CD4-positive, alpha-beta memory T cell (primary cell): ENCODE results near the gene TTC12. TPM values are rescaled to one million over a fixed set of nuclear protein-coding genes. Genes with fewer than 3 reads are reported as not detected.

Source experiments
- CTCF ChIA-PET: fragments of 350-600 bp; sonication (Branson Sonifier 250); formaldehyde crosslinking; loops from one replicate; lab custom pipeline; 2021; ENCODE audit warnings: inconsistent platforms; ENCODE audit not compliant: partially characterized antibody; lab: Charles Lee
- POLR2A ChIA-PET: fragments of 350-600 bp; sonication (Branson Sonifier 250); formaldehyde crosslinking; loops from one replicate; lab custom pipeline; 2021; ENCODE audit not compliant: partially characterized antibody; lab: Charles Lee
- DNase-seq, 5 donors: peaks; one replicate each; pipeline versions ENCODE4 v3.0.0 to v3.0.0-alpha.2; 2020 to 2022; ENCODE audit warnings: mixed read lengths in 1 of 5
- H3K27ac ChIP-seq: one replicate; pipeline ENCODE4 v1.7.0; 2013; ENCODE audit warnings: low read depth, low read length
- H3K27me3 ChIP-seq: 2 replicates; pipeline ENCODE4 v1.7.0; 2013; ENCODE audit warnings: mild to moderate bottlenecking, low read length, moderate library complexity; ENCODE audit not compliant: insufficient read depth
- H3K36me3 ChIP-seq: 2 replicates; pipeline ENCODE4 v1.7.0; 2013; ENCODE audit warnings: mild to moderate bottlenecking, low read length, moderate library complexity; ENCODE audit not compliant: insufficient read depth
- H3K4me1 ChIP-seq: 2 replicates; pipeline ENCODE4 v1.7.0; 2013; ENCODE audit warnings: mild to moderate bottlenecking, low read length, moderate library complexity; ENCODE audit not compliant: insufficient read depth
- H3K4me3 ChIP-seq, 2 donors: one replicate each; pipeline ENCODE4 v1.7.0; 2013; ENCODE audit warnings: low read length in 2 of 2, mild to moderate bottlenecking in 1 of 2
- H3K9me3 ChIP-seq, 2 donors: one replicate each; pipeline ENCODE4 v1.7.0; 2013; ENCODE audit warnings: low read length in 2 of 2, control low read depth in 1 of 2; ENCODE audit not compliant: control insufficient read depth in 1 of 2
- H3K27ac Mint-ChIP-seq, 7 donors: one replicate each; pipeline ENCODE4 v1.8.0; 2020 to 2021; ENCODE audit warnings: mixed read lengths in 7 of 7, mild to moderate bottlenecking in 6 of 7, inconsistent platforms in 3 of 7, moderate library complexity in 3 of 7
- H3K27me3 Mint-ChIP-seq, 2 donors: one replicate each; pipeline ENCODE4 v1.8.0; 2020 to 2021; ENCODE audit warnings: mixed read lengths in 2 of 2
- H3K36me3 Mint-ChIP-seq, 2 donors: one replicate each; pipeline ENCODE4 v1.8.0; 2020 to 2021; ENCODE audit warnings: mixed read lengths in 2 of 2, inconsistent platforms in 1 of 2, mild to moderate bottlenecking in 1 of 2
- H3K4me1 Mint-ChIP-seq, 4 donors: one replicate each; pipeline ENCODE4 v1.8.0; 2020 to 2021; ENCODE audit warnings: mixed read lengths in 4 of 4, mild to moderate bottlenecking in 1 of 4
- H3K4me3 Mint-ChIP-seq, 8 donors: one replicate each; pipeline ENCODE4 v1.8.0; 2020 to 2021; ENCODE audit warnings: mixed read lengths in 8 of 8, mild to moderate bottlenecking in 7 of 8, moderate library complexity in 6 of 8, inconsistent platforms in 3 of 8
- H3K9me3 Mint-ChIP-seq, 8 donors: one replicate each; pipeline ENCODE4 v1.8.0; 2020 to 2021; ENCODE audit warnings: mixed read lengths in 8 of 8, mild to moderate bottlenecking in 5 of 8, inconsistent platforms in 3 of 8, moderate library complexity in 1 of 8
- intact Hi-C: fragments of 100-400 bp; cut with micrococcal nuclease; formaldehyde crosslinking; loops from one replicate; pipeline ENCODE4 v1.15.1; 2023
- polyA plus RNA-seq, 2 donors: library from polyadenylated mRNA; unstranded; fragments of 300-500 nt; fragmentation: Illumina TruSeq; gene quantifications; one replicate each; pipeline ENCODE4 v1.2.3, GENCODE V29; 2021
- total RNA-seq, 2 experiments: library from RNA; stranded (reverse); gene quantifications; one replicate each; pipeline ENCODE4 v1.2.3, GENCODE V29; 2021

TTC12 gene
- total and polyA plus RNA-seq, 4 experiments from 2014 or later, result 6.9 to 75.1 (median 39.8) TPM

GRCh38 chr11:113409526-113409925, 95.1 kb downstream of the TTC12 start:
- no peak overlapping the region for H3K27ac Mint-ChIP-seq
- H3K36me3 ChIP-seq, result no peaks in the 10 kb centered on the region
- H3K27me3 ChIP-seq, result no peaks in the 10 kb centered on the region
- H3K36me3 Mint-ChIP-seq, result no peaks in the 10 kb centered on the region
- no peaks in the 10 kb centered on the region for H3K4me1 ChIP-seq
- H3K27ac ChIP-seq, result no peak overlapping the region
- H3K9me3 Mint-ChIP-seq, result no peaks in the 10 kb centered on the region
- H3K4me3 Mint-ChIP-seq, result no peak overlapping the region
- CTCF ChIA-PET, result no interaction called here
- H3K4me3 ChIP-seq, result no peak overlapping the region
- peaks cover 0 to 1% (median 0%) of the 10 kb centered on the region in 4 donors for H3K4me1 Mint-ChIP-seq
- intact Hi-C loops, result no loop called here
- H3K27me3 Mint-ChIP-seq, result peaks cover 0 to 11% of the 10 kb centered on the region in 2 donors
- H3K9me3 ChIP-seq, result no peaks in the 10 kb centered on the region
- DNase-seq, result no peak
- POLR2A ChIA-PET, result no interaction called here

- H3K4me3 ChIP-seq, result no peak overlapping the region
- no peaks in the 10 kb centered on the region for H3K4me1 ChIP-seq
- POLR2A ChIA-PET, result no interaction called here
- Mint-ChIP-seq H3K4me1 (no peaks in the 10 kb centered on the region), H3K9me3 (no peaks in the 10 kb centered on the region), H3K36me3 (no peaks in the 10 kb centered on the region), H3K27ac (no peak overlapping the region), H3K4me3 (no peak overlapping the region), H3K27me3 (peaks cover 0 to 13% of the 10 kb centered on the region in 2 donors)
- no peaks in the 10 kb centered on the region for H3K36me3 ChIP-seq
- intact Hi-C loops, result no loop called here
- CTCF ChIA-PET, result no interaction called here
- H3K27me3 ChIP-seq, result no peaks in the 10 kb centered on the region
- H3K27ac ChIP-seq, result no peak overlapping the region
- no peak for DNase-seq
- H3K9me3 ChIP-seq, result no peaks in the 10 kb centered on the region
Measured at GRCh38 chr11:113410414-113411135, 96.2 kb downstream of the TTC12 start.

GRCh38 chr11:113411536-113411935, 97.2 kb downstream of the TTC12 start:
- no peaks in the 10 kb centered on the region for H3K9me3 ChIP-seq
- H3K9me3 Mint-ChIP-seq, result no peaks in the 10 kb centered on the region
- no peaks in the 10 kb centered on the region for H3K36me3 ChIP-seq
- intact Hi-C loops, result no loop called here
- H3K27me3 Mint-ChIP-seq, result peaks cover 0 to 13% of the 10 kb centered on the region in 2 donors
- ChIA-PET CTCF (no interaction called here), POLR2A (no interaction called here)
- H3K4me3 ChIP-seq, result no peak overlapping the region
- DNase-seq, result no peak
- H3K27ac Mint-ChIP-seq, result no peak overlapping the region
- H3K27ac ChIP-seq, result no peak overlapping the region
- no peak overlapping the region for H3K4me3 Mint-ChIP-seq
- H3K4me1 ChIP-seq, result no peaks in the 10 kb centered on the region
- H3K27me3 ChIP-seq, result no peaks in the 10 kb centered on the region
- H3K4me1 Mint-ChIP-seq, result peaks cover 0 to 2% (median 0%) of the 10 kb centered on the region in 4 donors
- no peaks in the 10 kb centered on the region for H3K36me3 Mint-ChIP-seq

GRCh38 chr11:113412675-113413074, 98.3 kb downstream of the TTC12 start:
- no peaks in the 10 kb centered on the region for H3K4me1 ChIP-seq
- no peak overlapping the region for H3K27ac Mint-ChIP-seq
- no peak for DNase-seq
- H3K27me3 Mint-ChIP-seq, result peaks cover 0 to 11% of the 10 kb centered on the region in 2 donors
- H3K9me3 Mint-ChIP-seq, result no peaks in the 10 kb centered on the region
- H3K4me3 ChIP-seq, result no peak overlapping the region
- intact Hi-C loops, result no loop called here
- no peaks in the 10 kb centered on the region for H3K36me3 Mint-ChIP-seq
- CTCF ChIA-PET, result no interaction called here
- H3K27me3 ChIP-seq, result no peaks in the 10 kb centered on the region
- H3K4me1 Mint-ChIP-seq, result peaks cover 0 to 2% (median 0%) of the 10 kb centered on the region in 4 donors
- H3K9me3 ChIP-seq, result no peaks in the 10 kb centered on the region
- H3K36me3 ChIP-seq, result no peaks in the 10 kb centered on the region
- no peak overlapping the region for H3K4me3 Mint-ChIP-seq
- POLR2A ChIA-PET, result no interaction called here
- H3K27ac ChIP-seq, result no peak overlapping the region

- no peak for DNase-seq
- Histone ChIP-seq H3K36me3 (no peaks in the 10 kb centered on the region), H3K9me3 (no peaks in the 10 kb centered on the region), H3K4me1 (no peaks in the 10 kb centered on the region), H3K27me3 (no peaks in the 10 kb centered on the region), H3K27ac (no peak overlapping the region), H3K4me3 (no peak overlapping the region)
- H3K4me3 Mint-ChIP-seq, result no peak overlapping the region
- no peaks in the 10 kb centered on the region for H3K9me3 Mint-ChIP-seq
- no peak overlapping the region for H3K27ac Mint-ChIP-seq
- no peaks in the 10 kb centered on the region for H3K36me3 Mint-ChIP-seq
- ChIA-PET POLR2A (no interaction called here), CTCF (no interaction called here)
- peaks cover 0 to 2% (median 0%) of the 10 kb centered on the region in 4 donors for H3K4me1 Mint-ChIP-seq
- intact Hi-C loops, result no loop called here
- peaks cover 0 to 11% of the 10 kb centered on the region in 2 donors for H3K27me3 Mint-ChIP-seq
Measured at GRCh38 chr11:113415343-113415742, 101.0 kb downstream of the TTC12 start.

Other genes starting within 250 kb of the TTC12 start
- gene ANKK1, start 73.2 kb downstream of the TTC12 start, total RNA-seq, result 1 to 10 TPM; 2.7 to 3.8 TPM
- gene ANKK1, start 73.2 kb downstream of the TTC12 start, polyA plus RNA-seq, result under 1 TPM in 1 of 2 donors, not detected in 1; 0.24 TPM
- not detected for gene DRD2, start 160.8 kb downstream of the TTC12 start, total RNA-seq
- not detected for gene DRD2, start 160.8 kb downstream of the TTC12 start, polyA plus RNA-seq